ENCODE measurements around the gene MAMDC2. TPM values are rescaled to one million over a fixed set of nuclear protein-coding genes. Genes with fewer than 3 reads are reported as not detected.

Gene MAMDC2
- total and polyA plus RNA-seq, 2 of the 8 experiments (the other 6 are each of a cell fraction or from before 2014, with no cell fraction given), result 6.1 to 15.4 TPM

DNA sequence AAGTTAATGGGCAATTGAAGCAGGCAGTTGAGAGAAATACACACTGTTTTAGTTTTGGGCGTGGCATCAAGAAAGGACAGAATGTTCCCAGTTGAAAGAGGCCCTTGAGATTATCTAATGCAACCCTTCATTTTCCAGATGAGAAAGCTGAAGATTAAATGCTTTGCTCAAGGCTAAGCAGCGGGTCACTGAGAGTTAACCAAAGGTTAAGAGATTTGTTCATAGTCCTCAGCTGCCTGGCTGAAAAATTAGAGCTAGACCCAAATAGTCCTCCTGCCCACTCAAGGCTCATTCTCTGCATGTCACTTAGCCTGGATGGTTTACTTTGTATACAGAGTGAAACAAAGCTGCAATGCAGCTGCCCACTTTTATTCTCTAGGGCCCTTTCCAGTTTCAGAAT lies 46.7 kb upstream of the MAMDC2 start:
- Histone ChIP-seq H4K8ac (ENCODE audit: extremely low read depth, insufficient read depth, low read length) (no peak overlapping the region), H2AK5ac (ENCODE audit: low read depth, low read length) (no peak overlapping the region)
- CTCF ChIA-PET (ENCODE audit: partially characterized antibody), result no interaction called here
- no peak for TF ChIP-seq ZNF274 (IDR thresholded peaks at IDR 0.05; ENCODE audit: borderline replicate concordance, extremely low read depth, low read length)
- no peak for TF ChIP-seq CREB1 (IDR thresholded peaks at IDR 0.05)
- no peak for TF ChIP-seq TAF1 (IDR thresholded peaks at IDR 0.05; ENCODE audit: low read depth, low read length)
- TF ChIP-seq SIN3A (conservative IDR thresholded peaks at IDR 0.05 in 1 of 2, IDR thresholded peaks at IDR 0.05 in 1 of 2; ENCODE audit: low read depth in 1 of 2, low read length in 2 of 2), result no peak
- TF ChIP-seq GTF2F1 (IDR thresholded peaks at IDR 0.05; ENCODE audit: borderline replicate concordance, low read depth, low read length), result no peak
- TF ChIP-seq PHF8 (conservative IDR thresholded peaks at IDR 0.05; ENCODE audit: low read depth, low read length), result no peak
- no peak for TF ChIP-seq CEBPB (IDR thresholded peaks at IDR 0.05; ENCODE audit: low read depth, low read length)
- TF ChIP-seq JUN (IDR thresholded peaks at IDR 0.05; ENCODE audit: low read depth, low read length), result no peak
- TF ChIP-seq SIX5 (IDR thresholded peaks at IDR 0.05; ENCODE audit: low read depth, low read length), result no peak
- no peak for TF ChIP-seq RXRA (IDR thresholded peaks at IDR 0.05; ENCODE audit: insufficient read depth, low read depth, low read length)
- TF ChIP-seq, protein P1, sequence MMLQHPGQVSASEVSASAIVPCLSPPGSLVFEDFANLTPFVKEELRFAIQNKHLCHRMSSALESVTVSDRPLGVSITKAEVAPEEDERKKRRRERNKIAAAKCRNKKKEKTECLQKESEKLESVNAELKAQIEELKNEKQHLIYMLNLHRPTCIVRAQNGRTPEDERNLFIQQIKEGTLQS (IDR thresholded peaks at IDR 0.05; ENCODE audit: insufficient read depth, low read depth, low read length), result no peak
- TF ChIP-seq KDM5A (IDR thresholded peaks at IDR 0.05; ENCODE audit: low read length), result no peak
- TF ChIP-seq ATF2 (IDR thresholded peaks at IDR 0.05; ENCODE audit: low read length), result no peak

More for the DNA sequence above, 46.7 kb upstream of the MAMDC2 start:
- Histone ChIP-seq H3K4me1 (replicated peaks in 1 of 4; ENCODE audit: control insufficient read depth in 3 of 4, insufficient read depth in 4 of 4, low read length in 3 of 4) (no peaks in the 10 kb centered on the region), H2BK20ac (ENCODE audit: low read length) (no peak overlapping the region), H3K14ac (ENCODE audit: insufficient read length) (no peak overlapping the region), H3K18ac (ENCODE audit: extremely low read depth, low read length) (no peak overlapping the region), H3K4me2 (ENCODE audit: insufficient read depth in 1 of 2, low read depth in 2 of 2, low read length in 2 of 2) (no peak overlapping the region), H3K79me2 (ENCODE audit: control insufficient read depth in 1 of 2, insufficient read depth in 2 of 2, low read length in 2 of 2) (no peaks in the 10 kb centered on the region), H4K20me1 (replicated peaks in 1 of 2; ENCODE audit: control insufficient read depth in 1 of 2, insufficient read depth in 2 of 2, low read length in 2 of 2) (no peaks in the 10 kb centered on the region), H4K5ac (ENCODE audit: insufficient read length, low read depth, low read length) (no peak overlapping the region), H3K23me2 (ENCODE audit: low read depth, low read length) (no peaks in the 10 kb centered on the region; the same call in 1 of the 2 replicates), H2AFZ (ENCODE audit: low read length) (no peak overlapping the region), H3K27ac (ENCODE audit: low read depth, low read length) (no peak overlapping the region), H2BK15ac (ENCODE audit: low read length) (no peak overlapping the region), H3K79me1 (ENCODE audit: low read depth, low read length) (no peaks in the 10 kb centered on the region), H3K9me3 (ENCODE audit: insufficient read depth in 2 of 2, low read depth in 1 of 2, low read length in 1 of 2) (no peaks in the 10 kb centered on the region), H3K56ac (replicated peaks; ENCODE audit: insufficient read length, low read depth, low read length) (no peak overlapping the region), H3K4me3 (ENCODE audit: extremely low read depth in 1 of 4, insufficient read depth in 2 of 4, low read depth in 3 of 4, low read length in 4 of 4) (no peak overlapping the region), H4K91ac (replicated peaks; ENCODE audit: insufficient read length, low read length) (no peak overlapping the region), H3K23ac (ENCODE audit: insufficient read length) (no peak overlapping the region), H2BK120ac (replicated peaks; ENCODE audit: low read depth, low read length) (no peak overlapping the region), H3K27me3 (replicated peaks in 1 of 4; ENCODE audit: control insufficient read depth in 3 of 4, extremely low read depth in 1 of 4, insufficient read depth in 3 of 4, low read length in 3 of 4) (peaks cover 0 to 1% (median 0%) of the 10 kb centered on the region in 4 experiments; a peak in 1 of 7 replicates), H3K4ac (replicated peaks; ENCODE audit: insufficient read length, low read depth, low read length) (no peak overlapping the region), H2BK12ac (ENCODE audit: low read depth, low read length) (no peak overlapping the region), H3K36me3 (ENCODE audit: control insufficient read depth in 2 of 4, insufficient read depth in 4 of 4, low read length in 3 of 4) (no peaks in the 10 kb centered on the region), H3K9ac (replicated peaks in 1 of 4; ENCODE audit: extremely low read depth in 1 of 4, low read depth in 3 of 4, low read length in 3 of 4) (no peak overlapping the region), H2BK5ac (ENCODE audit: low read depth, low read length) (no peak overlapping the region)
- FAIRE-seq, result no peak
- POLR2A ChIA-PET (ENCODE audit: partially characterized antibody), result no interaction called here
- DNase-seq (ENCODE audit: low read depth in 1 of 2, low spot score in 2 of 2), result no peak
- 84% methylated on average over 2 of the region's 2 CpGs; no CpG with 5 or more reads in 1 of the 2 experiments for WGBS, 2 experiments (ENCODE audit: extremely low coverage in 1 of 2, insufficient coverage in 1 of 2, insufficient read length in 1 of 2, insufficient replicate concordance in 2 of 2, low coverage in 1 of 2, low lambda C conversion rate in 2 of 2, missing lambda C conversion rate in 1 of 2)

All from H1 (cell line).